ENCODE measurements around the gene UTP25.
"Not testable (repeated sequence)": the region's sequence is repeated elsewhere in the genome, so short reads cannot be mapped to it uniquely, and the experiment has no call there.

UTP25 gene

DNA sequence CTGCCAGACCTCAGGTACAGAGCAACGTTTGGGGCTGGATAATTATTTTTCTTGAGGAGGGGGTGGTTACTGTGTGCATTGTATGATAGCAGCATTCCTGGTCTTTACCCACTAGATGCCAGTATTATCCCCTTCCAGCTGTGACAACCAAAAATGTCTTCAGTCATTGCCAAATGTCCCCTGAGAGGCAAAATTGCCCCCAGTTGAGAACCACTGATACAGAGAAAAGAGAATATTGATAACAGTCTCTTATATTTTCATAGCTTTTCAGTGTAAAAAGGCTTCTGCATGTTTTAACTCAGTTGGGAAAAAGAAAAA lies 58.4 kb downstream of the UTP25 start:
- Histone ChIP-seq H3K9ac (ENCODE audit: insufficient read length, low read depth) (no peak overlapping the region), H3K4me3 (ENCODE audit: insufficient read length, low read depth) (no peak overlapping the region), H3K36me3 (ENCODE audit: insufficient read depth, insufficient read length, low read length) (no peaks in the 10 kb centered on the region), H3K27me3 (ENCODE audit: insufficient read depth, insufficient read length) (no peaks in the 10 kb centered on the region), H3K4me1 (ENCODE audit: insufficient read depth, insufficient read length) (no peaks in the 10 kb centered on the region), H3K9me3 (ENCODE audit: insufficient read depth, low read length) (no peaks in the 10 kb centered on the region)
- no peak for DNase-seq (ENCODE audit: low read depth, low spot score)
- TF ChIP-seq YY1 (IDR thresholded peaks at IDR 0.05; ENCODE audit: insufficient read depth, insufficient read length) (no peak), SUZ12 (IDR thresholded peaks at IDR 0.05; ENCODE audit: extremely low read depth, insufficient read depth, insufficient read length) (no peak), ZNF274 (IDR thresholded peaks at IDR 0.05; ENCODE audit: low read depth, low read length) (no peak)

GRCh38 chr1:209888291-209889076 lies 60.7 kb downstream of the UTP25 start:
- H3K9me3 ChIP-seq (ENCODE audit: insufficient read depth, low read length); H3K4me1 ChIP-seq (ENCODE audit: insufficient read depth, insufficient read length); H3K36me3 ChIP-seq (ENCODE audit: insufficient read depth, insufficient read length, low read length); H3K9ac ChIP-seq (ENCODE audit: insufficient read length, low read depth); H3K27me3 ChIP-seq (ENCODE audit: insufficient read depth, insufficient read length); H3K4me3 ChIP-seq (ENCODE audit: insufficient read length, low read depth); DNase-seq (ENCODE audit: low read depth, low spot score): not testable (repeated sequence)

- TF ChIP-seq ZNF274 (IDR thresholded peaks at IDR 0.05; ENCODE audit: low read depth, low read length) (no peak), YY1 (IDR thresholded peaks at IDR 0.05; ENCODE audit: insufficient read depth, insufficient read length) (no peak), SUZ12 (IDR thresholded peaks at IDR 0.05; ENCODE audit: extremely low read depth, insufficient read depth, insufficient read length) (no peak)
- Histone ChIP-seq H3K9ac (ENCODE audit: insufficient read length, low read depth) (no peak overlapping the region), H3K4me3 (ENCODE audit: insufficient read length, low read depth) (no peak overlapping the region), H3K27me3 (ENCODE audit: insufficient read depth, insufficient read length) (no peaks in the 10 kb centered on the region), H3K36me3 (ENCODE audit: insufficient read depth, insufficient read length, low read length) (no peaks in the 10 kb centered on the region), H3K4me1 (ENCODE audit: insufficient read depth, insufficient read length) (no peaks in the 10 kb centered on the region), H3K9me3 (ENCODE audit: insufficient read depth, low read length) (no peaks in the 10 kb centered on the region)
- no peak for DNase-seq (ENCODE audit: low read depth, low spot score)
These were observed 61.3 kb downstream of the UTP25 start for GRCh38 chr1:209889077-209889418.

- Histone ChIP-seq H3K4me1 (ENCODE audit: insufficient read depth, insufficient read length) (no peaks in the 10 kb centered on the region), H3K4me3 (ENCODE audit: insufficient read length, low read depth) (no peak overlapping the region), H3K36me3 (ENCODE audit: insufficient read depth, insufficient read length, low read length) (no peaks in the 10 kb centered on the region), H3K9me3 (ENCODE audit: insufficient read depth, low read length) (no peaks in the 10 kb centered on the region), H3K27me3 (ENCODE audit: insufficient read depth, insufficient read length) (no peaks in the 10 kb centered on the region), H3K9ac (ENCODE audit: insufficient read length, low read depth) (no peak overlapping the region)
- DNase-seq (ENCODE audit: low read depth, low spot score), result no peak
- no peak for TF ChIP-seq SUZ12 (IDR thresholded peaks at IDR 0.05; ENCODE audit: extremely low read depth, insufficient read depth, insufficient read length)
- TF ChIP-seq YY1 (IDR thresholded peaks at IDR 0.05; ENCODE audit: insufficient read depth, insufficient read length), result no peak
- TF ChIP-seq ZNF274 (IDR thresholded peaks at IDR 0.05; ENCODE audit: low read depth, low read length), result no peak
These were observed 63.0 kb downstream of the UTP25 start for GRCh38 chr1:209890641-209891330.

- Histone ChIP-seq H3K9me3 (ENCODE audit: insufficient read depth, low read length) (no peaks in the 10 kb centered on the region), H3K36me3 (ENCODE audit: insufficient read depth, insufficient read length, low read length) (no peaks in the 10 kb centered on the region), H3K27me3 (ENCODE audit: insufficient read depth, insufficient read length) (no peaks in the 10 kb centered on the region), H3K4me3 (ENCODE audit: insufficient read length, low read depth) (no peak overlapping the region), H3K4me1 (ENCODE audit: insufficient read depth, insufficient read length) (no peaks in the 10 kb centered on the region), H3K9ac (ENCODE audit: insufficient read length, low read depth) (no peak overlapping the region)
- no peak for TF ChIP-seq ZNF274 (IDR thresholded peaks at IDR 0.05; ENCODE audit: low read depth, low read length)
- no peak for TF ChIP-seq YY1 (IDR thresholded peaks at IDR 0.05; ENCODE audit: insufficient read depth, insufficient read length)
- no peak for TF ChIP-seq SUZ12 (IDR thresholded peaks at IDR 0.05; ENCODE audit: extremely low read depth, insufficient read depth, insufficient read length)
- no peak for DNase-seq (ENCODE audit: low read depth, low spot score)
These were observed 66.0 kb downstream of the UTP25 start for GRCh38 chr1:209893751-209894150.

DNA sequence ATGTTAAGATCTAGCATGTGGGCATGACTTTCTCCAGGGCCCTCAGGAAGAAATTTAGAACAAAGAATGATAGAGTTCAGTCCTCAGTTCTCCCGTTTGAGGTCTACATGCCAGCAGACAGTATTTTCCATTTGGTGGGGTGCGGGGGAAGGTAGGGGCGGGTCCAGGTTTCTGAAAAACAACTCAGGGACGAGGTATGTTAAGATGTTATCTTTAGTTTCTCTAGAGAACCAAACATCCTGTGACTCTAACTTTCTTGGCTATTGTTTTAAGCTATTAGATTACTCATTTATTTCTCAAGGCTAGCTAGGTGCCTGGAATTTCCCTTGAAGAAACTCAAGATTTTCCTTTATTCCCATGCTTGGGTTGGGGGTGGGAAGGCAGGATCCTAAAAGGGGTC lies 67.9 kb downstream of the UTP25 start:
- Histone ChIP-seq H3K36me3 (ENCODE audit: insufficient read depth, insufficient read length, low read length) (no peaks in the 10 kb centered on the region), H3K9me3 (ENCODE audit: insufficient read depth, low read length) (no peaks in the 10 kb centered on the region), H3K4me1 (ENCODE audit: insufficient read depth, insufficient read length) (no peaks in the 10 kb centered on the region), H3K9ac (ENCODE audit: insufficient read length, low read depth) (no peak overlapping the region), H3K27me3 (ENCODE audit: insufficient read depth, insufficient read length) (no peaks in the 10 kb centered on the region), H3K4me3 (ENCODE audit: insufficient read length, low read depth) (no peak overlapping the region)
- TF ChIP-seq SUZ12 (IDR thresholded peaks at IDR 0.05; ENCODE audit: extremely low read depth, insufficient read depth, insufficient read length), result no peak
- TF ChIP-seq ZNF274 (IDR thresholded peaks at IDR 0.05; ENCODE audit: low read depth, low read length), result no peak
- no peak for TF ChIP-seq YY1 (IDR thresholded peaks at IDR 0.05; ENCODE audit: insufficient read depth, insufficient read length)
- no peak for DNase-seq (ENCODE audit: low read depth, low spot score)

- Histone ChIP-seq H3K36me3 (ENCODE audit: insufficient read depth, insufficient read length, low read length) (no peaks in the 10 kb centered on the region), H3K9ac (ENCODE audit: insufficient read length, low read depth) (no peak overlapping the region), H3K9me3 (ENCODE audit: insufficient read depth, low read length) (no peaks in the 10 kb centered on the region), H3K27me3 (ENCODE audit: insufficient read depth, insufficient read length) (no peaks in the 10 kb centered on the region), H3K4me3 (ENCODE audit: insufficient read length, low read depth) (no peak overlapping the region), H3K4me1 (ENCODE audit: insufficient read depth, insufficient read length) (no peaks in the 10 kb centered on the region)
- no peak for DNase-seq (ENCODE audit: low read depth, low spot score)
- TF ChIP-seq SUZ12 (IDR thresholded peaks at IDR 0.05; ENCODE audit: extremely low read depth, insufficient read depth, insufficient read length) (no peak), YY1 (IDR thresholded peaks at IDR 0.05; ENCODE audit: insufficient read depth, insufficient read length) (no peak), ZNF274 (IDR thresholded peaks at IDR 0.05; ENCODE audit: low read depth, low read length) (no peak)
These were observed 68.6 kb downstream of the UTP25 start for GRCh38 chr1:209896346-209896745.

- H3K4me3 ChIP-seq (ENCODE audit: insufficient read length, low read depth); H3K36me3 ChIP-seq (ENCODE audit: insufficient read depth, insufficient read length, low read length); H3K4me1 ChIP-seq (ENCODE audit: insufficient read depth, insufficient read length); DNase-seq (ENCODE audit: low read depth, low spot score); H3K9ac ChIP-seq (ENCODE audit: insufficient read length, low read depth); H3K27me3 ChIP-seq (ENCODE audit: insufficient read depth, insufficient read length); H3K9me3 ChIP-seq (ENCODE audit: insufficient read depth, low read length): not testable (repeated sequence)
These were observed 70.5 kb downstream of the UTP25 start for GRCh38 chr1:209898271-209898670.

DNA sequence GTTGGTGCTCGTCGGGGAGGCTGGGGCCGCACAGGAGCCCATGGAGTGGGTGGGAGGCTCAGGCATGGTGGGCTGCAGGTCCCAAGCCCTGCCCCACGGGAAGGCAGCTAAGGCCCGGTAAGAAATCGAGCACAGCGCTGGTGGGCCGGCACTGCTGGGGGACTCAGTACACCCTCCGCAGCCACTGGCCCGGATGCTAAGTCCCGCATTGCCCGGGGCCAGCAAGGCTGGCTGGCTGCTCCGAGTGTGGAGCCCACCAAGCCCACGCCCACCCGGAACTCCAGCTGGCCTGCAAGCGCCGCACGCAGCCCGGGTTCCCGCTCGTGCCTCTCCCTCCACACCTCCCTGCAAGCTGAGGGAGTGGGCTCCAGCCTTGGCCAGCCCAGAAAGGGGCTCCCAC lies 71.1 kb downstream of the UTP25 start:
- H3K27me3 ChIP-seq (ENCODE audit: insufficient read depth, insufficient read length); H3K4me3 ChIP-seq (ENCODE audit: insufficient read length, low read depth); H3K9ac ChIP-seq (ENCODE audit: insufficient read length, low read depth); H3K36me3 ChIP-seq (ENCODE audit: insufficient read depth, insufficient read length, low read length); H3K4me1 ChIP-seq (ENCODE audit: insufficient read depth, insufficient read length); H3K9me3 ChIP-seq (ENCODE audit: insufficient read depth, low read length); DNase-seq (ENCODE audit: low read depth, low spot score): not testable (repeated sequence)

Data from NT2/D1 (cell line).